T-helper 2 cell (primary cell): ENCODE data around the gene LRP1.

Experiments
- DNase-seq, 5 experiments: peaks; one replicate each; pipeline versions ENCODE4 v3.0.0 to v3.0.0-alpha.2; 2012 to 2022

Gene LRP1

DNA sequence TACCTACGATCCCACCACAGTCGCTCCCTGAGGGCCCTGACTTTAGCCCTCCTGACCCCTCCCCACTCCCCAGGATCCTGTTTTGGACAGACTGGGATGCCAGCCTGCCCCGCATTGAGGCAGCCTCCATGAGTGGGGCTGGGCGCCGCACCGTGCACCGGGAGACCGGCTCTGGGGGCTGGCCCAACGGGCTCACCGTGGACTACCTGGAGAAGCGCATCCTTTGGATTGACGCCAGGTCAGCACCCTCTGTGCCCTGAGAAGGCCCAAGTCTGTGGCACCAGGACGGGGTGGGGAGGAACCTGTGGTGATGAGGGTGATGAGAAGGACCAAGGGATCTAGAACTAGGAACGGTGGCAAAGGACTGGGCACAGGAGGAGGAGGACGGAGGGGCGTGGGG is 49.1 kb downstream of the LRP1 start:
- DNase-seq, result no peak

DNA sequence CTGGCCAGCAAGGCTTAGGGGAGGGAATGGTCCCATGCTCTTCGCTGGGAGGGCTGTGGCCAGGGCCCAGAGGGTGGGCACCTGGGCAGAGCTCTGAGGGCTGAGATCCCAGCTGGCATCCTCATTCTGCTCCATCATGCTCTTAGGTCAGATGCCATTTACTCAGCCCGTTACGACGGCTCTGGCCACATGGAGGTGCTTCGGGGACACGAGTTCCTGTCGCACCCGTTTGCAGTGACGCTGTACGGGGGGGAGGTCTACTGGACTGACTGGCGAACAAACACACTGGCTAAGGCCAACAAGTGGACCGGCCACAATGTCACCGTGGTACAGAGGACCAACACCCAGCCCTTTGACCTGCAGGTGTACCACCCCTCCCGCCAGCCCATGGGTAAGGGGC is 49.9 kb downstream of the LRP1 start:
- DNase-seq, result no peak

DNA sequence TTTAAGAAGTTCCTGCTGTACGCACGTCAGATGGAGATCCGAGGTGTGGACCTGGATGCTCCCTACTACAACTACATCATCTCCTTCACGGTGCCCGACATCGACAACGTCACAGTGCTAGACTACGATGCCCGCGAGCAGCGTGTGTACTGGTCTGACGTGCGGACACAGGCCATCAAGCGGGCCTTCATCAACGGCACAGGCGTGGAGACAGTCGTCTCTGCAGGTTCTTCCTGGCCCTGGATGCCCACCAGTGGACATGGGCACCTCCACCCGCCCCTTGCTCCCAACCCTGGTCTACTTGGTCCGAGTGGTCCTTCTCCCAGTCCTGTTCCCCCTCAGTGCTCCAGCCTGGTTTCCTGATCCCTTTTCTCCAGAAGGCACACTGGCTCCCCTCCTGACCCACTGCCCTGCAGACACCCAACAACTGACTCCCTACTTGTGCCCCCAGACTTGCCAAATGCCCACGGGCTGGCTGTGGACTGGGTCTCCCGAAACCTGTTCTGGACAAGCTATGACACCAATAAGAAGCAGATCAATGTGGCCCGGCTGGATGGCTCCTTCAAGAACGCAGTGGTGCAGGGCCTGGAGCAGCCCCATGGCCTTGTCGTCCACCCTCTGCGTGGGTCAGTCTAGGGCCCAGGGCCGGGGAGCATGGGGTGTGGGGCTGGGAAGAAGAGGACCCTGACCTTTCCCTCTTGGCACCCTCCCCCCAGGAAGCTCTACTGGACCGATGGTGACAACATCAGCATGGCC is 51.2 kb downstream of the LRP1 start:
- DNase-seq, result no peak

DNA sequence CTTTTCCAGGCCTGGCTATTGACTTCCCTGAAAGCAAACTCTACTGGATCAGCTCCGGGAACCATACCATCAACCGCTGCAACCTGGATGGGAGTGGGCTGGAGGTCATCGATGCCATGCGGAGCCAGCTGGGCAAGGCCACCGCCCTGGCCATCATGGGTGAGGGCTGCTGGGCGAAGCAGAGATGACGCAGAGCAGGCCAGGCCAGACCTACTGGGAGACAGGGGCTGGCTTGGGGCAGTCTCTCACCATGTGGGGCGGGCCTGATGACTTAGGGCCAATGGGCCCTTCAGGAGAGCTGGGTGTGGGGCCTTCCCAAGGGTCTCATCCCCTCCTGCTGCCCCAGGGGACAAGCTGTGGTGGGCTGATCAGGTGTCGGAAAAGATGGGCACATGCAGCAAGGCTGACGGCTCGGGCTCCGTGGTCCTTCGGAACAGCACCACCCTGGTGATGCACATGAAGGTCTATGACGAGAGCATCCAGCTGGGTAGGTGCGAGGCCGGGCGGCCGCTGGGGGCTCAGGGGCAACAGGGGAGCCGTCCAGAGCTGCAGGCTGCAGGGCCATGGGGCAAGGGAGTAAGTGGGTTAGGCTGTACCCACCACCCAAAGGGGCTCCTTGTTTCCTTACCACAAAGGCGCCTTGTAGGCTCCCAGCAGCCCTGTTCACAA is 52.2 kb downstream of the LRP1 start:
- DNase-seq, result no peak

DNA sequence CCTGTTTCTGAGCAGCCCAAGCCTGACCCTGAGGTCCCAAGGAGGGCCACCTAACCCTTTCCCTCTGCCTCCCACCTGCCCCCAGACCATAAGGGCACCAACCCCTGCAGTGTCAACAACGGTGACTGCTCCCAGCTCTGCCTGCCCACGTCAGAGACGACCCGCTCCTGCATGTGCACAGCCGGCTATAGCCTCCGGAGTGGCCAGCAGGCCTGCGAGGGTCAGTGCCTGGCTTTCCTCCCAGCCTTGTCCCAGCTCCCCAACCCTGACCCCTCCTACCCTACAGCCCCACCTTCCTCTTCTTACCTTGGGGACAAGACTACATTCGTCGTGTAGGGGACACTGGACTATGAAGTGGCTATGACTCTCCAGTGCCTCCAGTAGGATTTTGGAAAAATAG is 52.8 kb downstream of the LRP1 start:
- no peak for DNase-seq

DNA sequence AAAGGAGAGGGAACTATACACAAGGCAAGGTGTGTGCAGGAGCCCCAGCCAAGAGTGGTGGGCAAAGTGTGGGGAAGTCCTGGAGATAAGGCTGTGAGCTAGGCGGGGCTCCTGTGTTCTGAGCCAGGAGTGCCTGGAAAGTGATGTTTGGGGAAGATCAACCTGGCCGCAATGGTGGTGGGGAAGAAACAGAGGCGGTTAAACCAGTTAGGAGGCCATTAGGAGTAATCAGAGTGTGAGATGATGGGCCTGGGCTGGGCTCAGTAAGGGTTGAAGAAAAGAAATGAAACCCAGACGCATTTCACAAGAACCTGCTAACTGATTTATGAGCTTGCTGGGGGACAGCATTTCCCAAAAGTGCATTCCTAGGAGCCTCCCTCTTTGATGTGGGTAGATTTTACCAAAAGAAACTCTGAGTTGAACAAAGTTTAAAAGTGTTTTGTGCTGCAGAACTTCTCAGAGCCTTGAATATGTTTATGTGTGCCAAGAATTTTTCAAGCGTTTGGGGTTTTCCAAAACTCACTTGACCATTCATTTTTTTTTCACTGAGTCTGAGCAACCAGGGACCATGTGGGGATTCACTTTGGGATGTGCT is 53.4 kb downstream of the LRP1 start:
- no peak for DNase-seq

DNA sequence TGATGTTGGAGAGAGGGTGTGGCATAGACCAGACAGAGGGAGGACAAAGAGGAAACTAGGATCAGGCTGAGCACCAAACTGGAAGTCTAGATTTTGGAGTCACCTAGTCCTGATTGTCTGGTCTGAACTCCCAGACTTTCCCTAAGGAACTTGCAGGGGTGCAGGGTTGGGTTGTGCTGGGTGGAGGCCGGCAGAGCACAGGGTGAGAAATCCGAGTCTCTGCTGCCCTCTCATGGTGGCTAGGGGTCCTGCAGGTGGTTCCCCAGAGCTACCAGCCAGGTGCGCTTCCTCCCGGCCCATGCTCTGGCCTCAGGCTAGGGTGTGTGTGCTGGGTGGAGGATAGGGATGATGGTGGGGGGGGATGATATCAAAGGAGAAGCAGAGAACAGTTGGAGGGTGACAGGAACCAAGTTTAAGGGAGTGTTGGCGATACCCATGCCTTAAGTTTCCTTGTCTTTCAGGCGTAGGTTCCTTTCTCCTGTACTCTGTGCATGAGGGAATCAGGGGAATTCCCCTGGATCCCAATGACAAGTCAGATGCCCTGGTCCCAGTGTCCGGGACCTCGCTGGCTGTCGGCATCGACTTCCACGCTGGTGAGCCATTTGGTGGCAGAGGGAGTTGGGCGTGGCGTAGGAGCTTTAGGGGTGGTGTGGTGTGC is 54.8 kb downstream of the LRP1 start:
- DNase-seq, result peak; percentile 50 to 74 (median 64)

DNA sequence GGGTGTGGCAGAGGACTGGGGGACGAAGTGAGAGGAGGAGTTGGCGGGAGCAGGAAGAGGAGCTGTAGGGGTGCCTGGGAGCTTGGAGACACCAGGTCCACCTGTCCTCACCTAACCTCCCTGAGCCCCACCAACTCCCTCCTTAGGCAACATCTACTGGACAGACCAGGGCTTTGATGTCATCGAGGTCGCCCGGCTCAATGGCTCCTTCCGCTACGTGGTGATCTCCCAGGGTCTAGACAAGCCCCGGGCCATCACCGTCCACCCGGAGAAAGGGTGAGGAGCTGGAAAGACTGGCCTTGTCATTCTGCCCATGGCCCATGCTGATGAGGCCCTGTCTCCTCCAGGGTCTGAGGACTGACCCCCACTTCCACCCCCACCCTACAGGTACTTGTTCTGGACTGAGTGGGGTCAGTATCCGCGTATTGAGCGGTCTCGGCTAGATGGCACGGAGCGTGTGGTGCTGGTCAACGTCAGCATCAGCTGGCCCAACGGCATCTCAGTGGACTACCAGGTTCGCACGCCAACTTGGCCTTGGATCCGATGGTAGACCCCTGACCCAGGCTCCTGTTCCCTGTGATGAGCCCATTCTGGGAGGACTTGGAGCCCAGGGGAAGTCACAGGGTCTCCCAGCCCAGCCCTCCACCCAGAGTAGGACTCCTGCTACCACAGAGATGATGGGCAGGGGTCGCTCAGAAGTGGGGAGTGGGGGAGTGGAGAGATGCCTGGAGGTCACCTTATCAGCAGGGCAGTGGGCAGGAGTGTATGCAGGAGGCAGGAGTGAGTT is 55.8 kb downstream of the LRP1 start:
- no peak for DNase-seq

DNA sequence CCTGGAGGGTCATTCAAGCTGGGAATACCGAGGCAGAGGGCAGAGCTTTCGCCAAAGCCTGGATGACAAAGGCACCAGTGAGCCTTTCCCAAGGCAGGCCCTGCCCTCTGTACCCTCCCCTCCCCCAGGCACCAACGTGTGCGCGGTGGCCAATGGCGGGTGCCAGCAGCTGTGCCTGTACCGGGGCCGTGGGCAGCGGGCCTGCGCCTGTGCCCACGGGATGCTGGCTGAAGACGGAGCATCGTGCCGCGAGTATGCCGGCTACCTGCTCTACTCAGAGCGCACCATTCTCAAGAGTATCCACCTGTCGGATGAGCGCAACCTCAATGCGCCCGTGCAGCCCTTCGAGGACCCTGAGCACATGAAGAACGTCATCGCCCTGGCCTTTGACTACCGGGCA is 57.1 kb downstream of the LRP1 start:
- DNase-seq, result no peak

DNA sequence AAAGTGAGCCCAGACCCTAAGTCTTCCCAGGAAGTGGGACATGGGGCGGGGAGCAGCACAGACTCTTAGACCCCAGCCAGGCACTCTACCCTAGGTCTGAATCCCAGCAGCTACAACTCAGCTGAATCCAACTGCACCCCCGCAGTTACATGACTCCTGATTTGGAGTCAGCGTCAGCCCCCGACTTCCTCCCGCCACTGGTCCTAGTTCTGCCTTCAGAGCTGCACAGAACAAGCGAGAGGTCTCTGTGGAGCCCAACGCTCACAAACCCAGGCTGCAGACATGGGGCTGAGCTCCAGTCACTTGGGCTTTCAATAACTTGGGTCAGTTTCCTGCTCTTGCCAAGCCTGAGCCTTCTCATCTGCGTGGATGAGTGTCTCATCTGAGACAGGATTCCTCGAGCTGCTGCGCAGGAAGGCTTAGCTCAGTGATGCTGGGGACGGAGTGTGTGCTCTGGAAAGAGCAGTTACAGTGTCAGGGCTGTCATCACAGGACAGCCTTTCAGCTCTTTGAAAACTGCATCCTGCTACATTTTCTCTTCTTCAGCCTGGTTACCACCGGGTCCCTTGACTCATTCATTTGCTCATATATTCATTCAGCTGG is 57.7 kb downstream of the LRP1 start:
- no peak for DNase-seq

DNA sequence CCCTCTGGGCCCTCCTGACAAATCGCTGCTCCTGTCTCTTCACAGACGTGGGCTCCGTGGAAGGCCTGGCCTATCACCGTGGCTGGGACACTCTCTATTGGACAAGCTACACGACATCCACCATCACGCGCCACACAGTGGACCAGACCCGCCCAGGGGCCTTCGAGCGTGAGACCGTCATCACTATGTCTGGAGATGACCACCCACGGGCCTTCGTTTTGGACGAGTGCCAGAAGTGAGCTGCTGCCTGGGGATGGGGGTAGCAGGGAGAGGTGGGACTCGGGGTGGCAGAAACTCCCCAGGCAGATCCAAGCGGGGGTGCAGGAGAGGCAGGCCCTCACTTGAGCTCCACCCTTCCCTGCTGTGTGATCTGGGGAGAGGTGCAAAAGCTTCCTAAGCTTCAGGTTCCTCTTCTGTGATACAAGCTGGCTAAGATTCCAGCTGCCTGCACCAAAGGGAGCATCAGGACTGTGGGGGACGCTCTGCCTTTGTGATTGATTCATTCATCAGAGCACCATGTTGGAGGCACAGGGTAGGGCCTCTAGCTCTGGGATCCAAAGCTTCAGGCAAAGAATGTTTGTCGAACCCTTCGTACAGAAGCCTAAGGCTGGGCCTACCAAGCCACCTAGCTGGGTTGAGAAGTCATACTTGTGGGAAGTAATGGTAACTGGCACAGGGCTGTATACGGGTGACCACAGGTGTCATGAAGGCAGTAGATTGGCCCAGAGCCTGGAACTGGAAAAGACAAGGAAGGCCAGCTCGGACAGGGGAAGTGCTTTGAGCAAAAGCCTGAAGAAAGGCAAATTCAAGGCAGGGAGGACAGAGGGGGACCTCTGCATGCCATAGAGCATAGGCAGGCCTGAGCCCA is 59.2 kb downstream of the LRP1 start:
- no peak for DNase-seq

DNA sequence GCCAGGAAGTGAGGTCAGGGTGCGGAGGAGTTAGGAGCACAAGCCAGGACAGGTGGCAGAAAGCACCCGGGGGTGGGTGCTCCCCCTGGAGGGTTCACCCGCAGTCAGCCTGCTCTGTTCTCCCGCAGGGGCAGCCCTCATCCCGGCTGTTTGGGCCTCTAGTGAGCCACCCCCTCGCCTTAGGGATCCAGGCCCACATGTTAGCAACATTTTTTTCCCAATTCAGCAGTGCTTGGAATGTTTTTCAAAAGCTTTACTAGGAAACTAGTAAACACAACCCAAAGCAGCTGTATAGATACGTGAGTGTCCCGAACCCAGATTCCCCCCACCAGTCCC is 59.8 kb downstream of the LRP1 start:
- DNase-seq, result no peak

DNA sequence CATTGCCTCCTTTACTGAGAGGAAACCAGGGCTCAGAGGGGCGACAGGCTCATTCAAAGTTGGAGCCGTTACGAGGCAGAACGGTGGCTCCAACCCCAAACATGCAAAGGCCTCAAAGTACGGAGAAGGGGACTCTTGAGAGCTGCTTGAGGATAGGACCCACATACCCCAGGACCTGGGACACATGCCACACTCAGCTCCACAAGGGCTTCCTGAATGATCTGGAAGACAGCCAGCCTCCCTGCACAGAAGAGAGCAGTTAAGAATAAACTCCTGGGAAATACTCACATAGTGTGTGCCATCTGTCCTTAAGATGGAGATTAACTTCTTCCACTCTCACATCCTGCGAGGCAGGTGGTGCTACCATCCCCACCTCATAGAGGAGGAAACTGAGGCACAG is 61.8 kb downstream of the LRP1 start:
- no peak for DNase-seq

DNA sequence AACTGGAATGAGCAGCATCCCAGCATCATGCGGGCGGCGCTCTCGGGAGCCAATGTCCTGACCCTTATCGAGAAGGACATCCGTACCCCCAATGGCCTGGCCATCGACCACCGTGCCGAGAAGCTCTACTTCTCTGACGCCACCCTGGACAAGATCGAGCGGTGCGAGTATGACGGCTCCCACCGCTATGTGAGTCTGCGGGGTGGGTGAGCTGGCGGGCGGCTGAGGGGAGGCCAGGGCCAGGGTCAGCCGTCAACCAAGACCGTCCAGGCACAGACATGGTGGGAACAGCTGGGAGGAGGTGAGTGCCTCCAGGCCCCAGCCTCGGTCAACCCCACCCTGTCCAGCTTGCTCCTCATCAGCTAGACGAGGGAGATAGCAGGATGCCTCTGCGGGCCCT is 62.5 kb downstream of the LRP1 start:
- DNase-seq, result no peak

DNA sequence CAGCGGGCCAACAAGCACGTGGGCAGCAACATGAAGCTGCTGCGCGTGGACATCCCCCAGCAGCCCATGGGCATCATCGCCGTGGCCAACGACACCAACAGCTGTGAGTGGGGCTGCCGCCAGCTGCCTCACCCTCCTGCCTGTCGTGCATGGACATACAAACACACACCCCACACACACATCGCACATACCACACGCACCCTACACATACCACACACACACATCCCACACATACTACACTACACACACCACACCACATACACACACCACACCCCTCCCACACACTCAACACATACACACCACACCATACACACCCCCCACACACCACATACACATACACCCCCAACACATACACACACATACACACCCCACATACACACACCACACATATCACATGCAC is 63.1 kb downstream of the LRP1 start:
- DNase-seq, result no peak

DNA sequence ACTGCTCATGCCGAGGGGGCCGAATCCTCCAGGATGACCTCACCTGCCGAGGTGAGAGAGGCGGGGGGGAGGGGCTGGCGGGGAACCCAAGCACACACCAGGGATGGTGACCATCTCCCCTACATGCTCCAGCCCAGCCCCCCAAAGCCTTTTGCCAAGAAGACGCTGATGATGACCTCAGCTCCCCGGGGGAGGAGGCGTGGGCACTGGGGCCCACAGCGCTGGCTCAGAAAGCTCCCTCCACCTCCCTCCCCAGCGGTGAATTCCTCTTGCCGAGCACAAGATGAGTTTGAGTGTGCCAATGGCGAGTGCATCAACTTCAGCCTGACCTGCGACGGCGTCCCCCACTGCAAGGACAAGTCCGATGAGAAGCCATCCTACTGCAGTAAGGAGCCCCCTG is 64.6 kb downstream of the LRP1 start:
- DNase-seq, result no peak

DNA sequence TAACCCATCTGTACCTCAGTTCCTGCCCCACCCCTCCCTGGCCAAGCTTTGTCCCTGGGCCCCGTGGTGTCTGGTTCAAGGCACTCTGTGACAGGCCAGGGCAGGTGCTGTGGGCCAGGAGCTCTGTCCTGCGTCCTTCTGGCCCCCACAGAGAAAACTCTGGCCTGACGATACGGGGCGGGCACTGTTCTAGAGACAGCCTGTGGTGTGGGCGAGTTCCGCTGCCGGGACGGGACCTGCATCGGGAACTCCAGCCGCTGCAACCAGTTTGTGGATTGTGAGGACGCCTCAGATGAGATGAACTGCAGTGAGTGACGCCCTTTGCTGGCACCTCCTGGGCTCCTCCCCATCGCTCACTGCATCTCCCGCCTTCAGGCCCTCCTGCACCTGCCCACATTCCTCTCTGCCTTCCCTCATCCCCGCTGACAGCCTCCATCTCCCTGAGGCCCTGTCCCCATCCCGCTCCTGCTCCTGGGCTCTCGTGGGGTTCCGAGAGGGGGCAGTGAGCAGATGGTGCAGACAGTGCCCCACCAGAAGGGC is 65.5 kb downstream of the LRP1 start:
- no peak for DNase-seq

DNA sequence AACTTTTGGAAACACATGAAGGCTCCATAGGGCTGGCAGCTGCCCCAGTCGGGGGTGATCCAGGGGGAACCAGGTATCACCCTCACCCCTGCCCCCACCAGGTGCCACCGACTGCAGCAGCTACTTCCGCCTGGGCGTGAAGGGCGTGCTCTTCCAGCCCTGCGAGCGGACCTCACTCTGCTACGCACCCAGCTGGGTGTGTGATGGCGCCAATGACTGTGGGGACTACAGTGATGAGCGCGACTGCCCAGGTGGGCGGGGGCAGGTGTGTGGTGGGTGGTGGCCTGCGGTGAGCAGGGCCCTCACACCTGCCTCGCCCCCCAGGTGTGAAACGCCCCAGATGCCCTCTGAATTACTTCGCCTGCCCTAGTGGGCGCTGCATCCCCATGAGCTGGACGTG is 66.0 kb downstream of the LRP1 start:
- DNase-seq, result no peak

DNA sequence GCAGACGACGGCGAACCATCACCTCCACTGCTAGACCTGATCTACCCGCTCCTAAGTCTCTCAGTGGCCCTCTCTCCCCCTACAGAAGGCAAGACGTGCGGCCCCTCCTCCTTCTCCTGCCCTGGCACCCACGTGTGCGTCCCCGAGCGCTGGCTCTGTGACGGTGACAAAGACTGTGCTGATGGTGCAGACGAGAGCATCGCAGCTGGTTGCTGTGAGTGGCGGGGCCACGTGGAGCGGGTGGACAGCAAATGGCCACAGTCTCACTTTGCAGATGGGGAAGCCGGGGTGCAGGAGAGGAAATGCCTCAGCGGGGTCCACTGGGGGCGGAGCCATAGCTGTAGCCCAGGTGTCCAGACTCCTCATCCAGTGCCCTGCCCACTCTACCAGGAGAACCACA is 66.9 kb downstream of the LRP1 start:
- DNase-seq, result no peak

DNA sequence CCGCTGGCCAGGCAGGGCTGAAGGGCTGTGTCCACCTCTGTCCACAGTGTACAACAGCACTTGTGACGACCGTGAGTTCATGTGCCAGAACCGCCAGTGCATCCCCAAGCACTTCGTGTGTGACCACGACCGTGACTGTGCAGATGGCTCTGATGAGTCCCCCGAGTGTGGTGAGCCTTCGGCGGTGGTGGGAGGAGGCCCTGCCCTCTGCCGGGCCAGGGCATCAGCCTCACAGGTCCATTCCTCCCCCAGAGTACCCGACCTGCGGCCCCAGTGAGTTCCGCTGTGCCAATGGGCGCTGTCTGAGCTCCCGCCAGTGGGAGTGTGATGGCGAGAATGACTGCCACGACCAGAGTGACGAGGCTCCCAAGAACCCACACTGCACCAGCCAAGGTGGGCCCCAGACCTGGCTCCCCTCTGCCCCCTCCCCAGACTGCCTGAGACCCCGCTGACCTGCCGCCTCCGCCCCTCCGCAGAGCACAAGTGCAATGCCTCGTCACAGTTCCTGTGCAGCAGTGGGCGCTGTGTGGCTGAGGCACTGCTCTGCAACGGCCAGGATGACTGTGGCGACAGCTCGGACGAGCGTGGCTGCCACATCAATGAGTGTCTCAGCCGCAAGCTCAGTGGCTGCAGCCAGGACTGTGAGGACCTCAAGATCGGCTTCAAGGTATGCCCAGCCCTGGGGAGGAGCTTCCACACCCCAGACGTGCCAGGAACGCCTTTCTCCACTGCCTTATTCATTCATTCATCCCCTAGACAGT is 67.5 kb downstream of the LRP1 start:
- no peak for DNase-seq

DNA sequence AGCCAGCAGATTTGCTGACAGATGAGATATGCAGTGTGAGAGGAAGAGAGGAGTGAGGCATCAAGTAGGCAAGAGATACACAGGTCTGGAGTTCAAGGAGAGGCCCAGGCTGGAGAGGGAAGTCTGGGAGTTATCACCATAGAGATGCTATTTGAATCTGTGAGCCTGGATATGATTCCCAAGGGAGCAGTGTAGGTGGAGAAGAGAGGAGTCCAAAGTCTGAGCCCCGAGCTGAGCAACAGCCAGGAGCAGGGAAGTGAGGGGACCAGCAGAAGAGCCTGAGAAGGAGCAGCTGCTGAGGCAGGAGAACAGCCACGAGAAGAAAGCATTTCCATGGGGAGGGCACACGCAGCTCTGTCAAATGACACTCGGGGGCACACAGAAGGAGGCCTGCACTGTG is 68.2 kb downstream of the LRP1 start:
- no peak for DNase-seq
